NCI-H82 treated with DMSO at 0.1 percent for 48 hours (cell line): ENCODE results near the gene ZNF821.
"Not testable (repeated sequence)": the region's sequence is repeated elsewhere in the genome, so short reads cannot be mapped to it uniquely, and the experiment has no call there.

Source experiments
- DNase-seq: peaks from one replicate; lab custom pipeline; 2025; ENCODE audit not compliant: unreplicated experiment; lab: John Stamatoyannopoulos, UW

Gene ZNF821, protein sequence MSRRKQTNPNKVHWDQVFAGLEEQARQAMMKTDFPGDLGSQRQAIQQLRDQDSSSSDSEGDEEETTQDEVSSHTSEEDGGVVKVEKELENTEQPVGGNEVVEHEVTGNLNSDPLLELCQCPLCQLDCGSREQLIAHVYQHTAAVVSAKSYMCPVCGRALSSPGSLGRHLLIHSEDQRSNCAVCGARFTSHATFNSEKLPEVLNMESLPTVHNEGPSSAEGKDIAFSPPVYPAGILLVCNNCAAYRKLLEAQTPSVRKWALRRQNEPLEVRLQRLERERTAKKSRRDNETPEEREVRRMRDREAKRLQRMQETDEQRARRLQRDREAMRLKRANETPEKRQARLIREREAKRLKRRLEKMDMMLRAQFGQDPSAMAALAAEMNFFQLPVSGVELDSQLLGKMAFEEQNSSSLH

DNA sequence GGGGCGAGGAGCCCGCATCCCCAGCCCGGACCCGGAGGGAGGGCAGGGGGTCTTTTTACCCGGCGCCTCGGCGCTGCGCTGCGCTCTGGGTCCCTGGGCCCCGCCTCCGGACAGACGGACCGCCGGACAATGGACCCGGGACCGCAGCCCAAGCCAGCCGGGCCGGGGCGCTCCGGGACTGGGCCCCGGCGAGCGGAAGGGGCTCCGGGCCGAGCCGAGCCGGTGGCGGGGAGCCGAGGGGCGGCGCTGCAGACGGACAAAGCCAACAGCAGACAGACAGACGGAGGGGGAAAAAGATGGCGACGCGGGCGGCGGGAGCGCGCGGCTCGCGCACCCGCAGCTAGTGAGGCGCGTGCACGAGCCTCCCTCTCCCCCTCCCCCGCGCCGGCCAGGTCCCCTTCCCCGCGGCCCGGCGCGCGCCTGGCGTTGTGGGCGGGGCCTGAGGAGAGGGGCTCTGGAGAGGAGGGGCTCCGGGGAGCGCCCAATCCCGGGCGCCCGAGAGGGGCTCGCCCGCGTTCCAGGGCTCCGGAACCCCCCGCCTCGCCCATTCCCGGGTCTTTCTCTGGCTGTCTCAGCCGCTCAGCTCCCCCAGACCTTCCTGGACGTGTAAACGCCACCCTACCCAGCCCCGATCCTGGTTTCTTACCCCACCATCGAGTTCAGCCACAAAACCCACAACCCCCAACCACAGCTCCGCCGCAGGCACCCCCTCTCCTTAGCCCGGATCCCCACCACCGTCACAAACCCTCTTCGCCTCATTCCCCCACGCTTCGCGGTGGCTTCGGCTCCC is at the start of gene ZNF821:
TSS of gene ZNF821 (minus strand) at position 334 of the 790 bp plus-strand sequence. CDS start 4,236 bp downstream, outside the sequence.
- DNase-seq: peak; percentile 52

DNA sequence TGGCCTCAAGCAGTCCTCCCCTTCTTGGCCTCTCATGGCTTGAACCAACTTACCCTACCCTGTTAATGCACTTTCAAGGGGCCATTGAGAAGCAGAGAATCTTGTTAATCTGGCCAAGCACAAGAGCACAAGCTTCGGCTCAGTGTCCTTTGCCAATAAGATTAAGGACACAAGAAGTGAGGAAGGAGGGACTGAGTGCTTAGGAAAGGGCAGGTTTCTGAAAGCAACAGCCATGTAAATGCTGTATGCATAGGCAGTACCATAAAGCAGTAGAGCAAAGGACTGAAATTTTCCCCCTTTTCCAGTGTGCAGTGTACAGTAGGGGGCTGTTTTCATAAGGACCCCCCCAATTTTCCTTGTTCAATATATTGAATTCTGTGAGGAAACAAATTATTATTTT is 49.0 kb upstream of the ZNF821 start:
- DNase-seq: peak; percentile 30

DNA sequence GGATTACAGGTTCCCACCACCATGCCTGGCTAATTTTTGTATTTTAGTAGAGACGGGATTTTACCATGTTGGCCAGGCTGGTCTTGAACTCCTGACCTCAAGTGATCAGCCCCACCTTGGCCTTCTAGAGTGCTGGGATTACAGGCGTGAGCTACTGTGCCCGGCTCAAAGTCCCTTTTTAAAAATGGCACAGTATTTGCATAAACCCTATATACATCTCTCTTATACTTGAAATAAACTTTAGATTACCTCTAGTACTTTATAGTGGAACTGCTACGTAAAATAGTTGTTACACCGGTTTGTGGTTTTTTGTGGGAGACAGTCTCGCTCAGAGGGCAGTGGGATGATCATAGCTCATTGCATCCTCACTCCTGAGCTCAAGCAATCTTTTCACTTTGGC is 47.6 kb upstream of the ZNF821 start:
- DNase-seq: no peak

DNA sequence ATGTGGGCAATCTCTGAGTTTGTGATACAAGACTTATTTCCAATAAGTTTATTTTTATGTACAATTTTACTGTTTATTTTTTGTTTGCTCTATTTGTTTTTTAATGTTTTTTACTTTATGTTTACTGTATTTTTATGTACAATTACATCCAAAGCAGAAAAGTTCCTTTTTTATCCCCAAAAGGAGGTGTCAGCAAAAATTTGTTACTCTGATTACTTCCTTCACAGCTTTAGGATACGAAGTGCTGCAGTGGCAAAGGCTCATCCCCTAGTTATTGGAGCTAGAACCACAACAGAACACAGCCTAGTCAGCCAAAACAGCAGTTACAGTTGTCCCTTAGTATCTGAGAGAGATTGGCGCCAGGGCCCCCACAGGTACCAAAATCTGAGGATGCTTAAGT is 47.0 kb upstream of the ZNF821 start:
- DNase-seq: no peak

DNA sequence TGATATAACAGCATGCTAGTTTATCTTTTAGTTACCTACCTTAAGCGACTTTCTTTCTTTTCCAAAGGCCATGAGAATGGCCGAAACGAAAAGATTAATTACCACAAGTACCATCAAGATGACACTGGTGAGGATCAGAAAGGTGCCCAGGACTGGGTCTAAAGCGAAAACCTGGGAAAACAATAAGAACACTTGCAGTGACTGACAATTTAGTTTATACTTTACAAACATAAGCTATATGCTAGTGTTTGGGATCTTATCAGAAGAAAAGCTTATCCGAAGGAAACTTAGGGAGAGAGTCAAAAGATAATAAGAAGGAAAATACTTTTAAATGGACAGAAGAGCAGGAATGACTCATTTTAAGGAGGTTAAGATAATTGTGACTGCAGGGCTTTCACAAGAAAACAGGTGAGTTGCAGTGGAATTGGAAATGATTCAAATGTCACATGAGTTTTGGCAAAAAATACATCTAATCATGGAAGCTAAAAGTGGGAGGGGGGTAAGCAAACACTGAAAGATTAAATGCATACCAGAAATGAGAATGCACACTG is 46.1 kb upstream of the ZNF821 start:
- no peak for DNase-seq

DNA sequence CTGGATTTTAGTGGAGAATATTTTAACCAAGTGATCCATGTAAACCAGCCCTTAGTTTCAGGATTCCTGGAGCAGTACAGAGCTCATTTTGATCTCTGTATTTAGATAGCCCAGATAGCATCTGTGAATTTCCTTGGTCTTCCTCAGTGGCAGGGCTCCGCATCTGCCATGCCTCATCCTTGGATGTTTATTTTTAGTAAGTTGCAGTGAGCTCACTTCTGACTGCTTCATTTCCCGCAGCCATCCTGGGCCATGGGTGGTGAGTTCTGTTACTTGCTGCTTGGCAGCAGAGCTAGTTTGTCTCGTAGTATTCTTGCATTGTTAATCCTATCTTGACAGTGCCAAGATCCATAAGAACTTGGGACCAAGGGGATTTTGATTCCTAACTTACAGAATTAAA is 45.1 kb upstream of the ZNF821 start:
- no peak for DNase-seq

DNA sequence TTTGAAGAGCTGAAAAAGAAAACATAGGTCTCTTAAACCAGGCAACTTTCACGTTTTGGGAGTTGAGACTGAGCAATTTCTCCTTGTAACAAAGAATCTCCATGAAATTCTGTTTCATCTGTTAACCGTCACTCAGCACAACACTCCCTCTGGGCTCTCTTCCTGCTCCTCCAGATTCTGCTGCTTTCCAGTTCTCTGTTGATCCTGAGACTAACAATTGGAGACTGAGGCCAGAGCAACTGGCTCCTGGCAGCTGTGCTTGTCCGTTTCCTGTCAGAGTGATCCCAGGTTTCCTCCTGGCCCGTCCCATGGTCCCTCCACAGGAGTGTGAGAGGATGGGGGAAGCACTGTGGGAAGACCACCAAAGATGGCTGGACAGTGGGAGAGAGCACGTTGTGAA is 43.8 kb upstream of the ZNF821 start:
- no peak for DNase-seq

DNA sequence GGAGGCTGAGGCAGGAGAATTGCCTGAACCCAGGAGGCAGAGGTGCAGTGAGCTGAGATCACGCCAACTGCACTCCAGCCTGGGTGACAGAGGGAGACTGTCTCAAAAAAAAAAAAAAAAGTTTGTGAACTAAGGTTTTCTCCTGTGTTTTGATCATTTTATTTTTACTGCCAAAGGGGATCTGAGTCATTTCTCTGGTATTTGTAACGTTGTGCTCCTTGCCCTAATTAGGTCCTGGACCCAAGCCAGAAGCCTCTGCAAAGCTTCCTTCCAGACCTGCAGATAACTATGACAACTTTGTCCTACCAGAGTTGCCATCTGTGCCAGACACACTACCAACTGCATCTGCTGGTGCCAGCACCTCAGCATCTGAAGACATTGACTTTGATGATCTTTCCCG is 43.4 kb upstream of the ZNF821 start:
- no peak for DNase-seq

DNA sequence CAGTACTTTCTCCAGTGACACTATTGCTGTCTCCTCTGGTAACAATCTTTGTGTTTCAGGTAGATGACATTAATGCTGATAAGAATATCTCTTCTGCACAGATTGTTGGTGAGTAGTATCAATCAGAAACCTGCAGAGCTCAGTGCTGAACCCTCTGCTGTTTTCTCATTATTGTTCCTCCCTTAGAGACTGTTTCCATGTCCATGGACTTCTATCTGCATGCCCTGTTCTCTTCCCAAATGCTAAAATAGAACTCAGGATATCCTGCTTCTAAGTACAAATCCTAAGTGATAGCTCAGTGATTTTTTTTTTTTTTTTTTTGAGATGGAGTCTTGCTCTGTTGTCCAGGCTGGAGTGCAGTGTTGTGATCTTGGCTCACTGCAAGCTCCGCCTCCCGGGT is 40.7 kb upstream of the ZNF821 start:
- DNase-seq: no peak

DNA sequence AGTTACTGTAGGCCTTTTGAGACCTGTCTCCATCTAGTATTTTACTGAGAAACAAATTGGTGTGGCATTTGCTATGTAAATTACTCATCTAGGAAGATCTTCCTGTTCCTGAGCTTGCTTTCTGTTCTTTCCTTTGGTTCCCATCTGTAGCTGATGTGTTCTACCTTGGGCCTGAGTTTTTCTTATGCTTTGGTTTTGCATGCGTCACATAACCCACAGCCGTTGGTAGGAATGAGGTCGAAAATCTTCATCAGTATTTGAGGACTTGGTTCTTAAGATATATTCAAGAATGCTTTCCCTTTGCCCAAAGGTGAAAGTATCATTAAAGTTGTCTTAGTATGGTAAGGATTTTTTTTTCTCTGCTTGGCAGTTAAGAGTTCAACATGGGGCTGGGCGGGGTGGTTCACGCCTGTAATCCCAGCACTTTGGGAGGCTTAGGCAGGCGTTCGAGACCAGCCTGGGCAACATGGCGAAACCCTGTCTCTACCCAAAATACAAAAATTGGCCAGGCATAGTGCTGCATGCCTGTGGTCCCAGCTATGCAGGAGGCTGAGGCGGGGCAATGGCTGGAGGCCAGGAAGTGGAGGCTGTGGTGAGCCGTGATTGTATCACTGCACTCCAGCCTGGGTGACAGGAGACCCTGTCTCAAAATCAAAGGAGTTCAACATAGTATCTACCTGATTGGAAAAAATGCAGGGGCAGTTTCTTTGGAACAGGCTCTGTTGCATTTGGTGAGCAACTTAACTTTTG is 40.1 kb upstream of the ZNF821 start:
- DNase-seq: no peak

DNA sequence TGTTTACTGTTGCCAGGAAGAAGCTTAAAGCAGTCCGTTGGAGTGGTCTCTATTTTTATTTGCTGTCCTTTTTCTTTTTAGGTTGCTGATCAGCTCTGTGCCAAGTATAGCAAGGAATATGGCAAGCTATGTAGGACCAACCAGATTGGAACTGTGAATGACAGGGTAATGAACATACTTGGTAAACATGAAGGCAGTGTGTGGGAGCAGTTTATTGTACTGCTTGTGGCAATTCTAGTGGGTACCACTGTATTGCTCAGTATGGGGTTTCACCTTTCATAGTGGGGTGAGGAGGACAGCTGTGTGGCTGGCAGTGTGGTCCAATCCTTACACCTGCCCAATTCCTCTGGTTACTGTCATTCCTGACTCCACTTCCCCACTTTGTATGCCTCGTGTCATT is 36.7 kb upstream of the ZNF821 start:
- DNase-seq: no peak

DNA sequence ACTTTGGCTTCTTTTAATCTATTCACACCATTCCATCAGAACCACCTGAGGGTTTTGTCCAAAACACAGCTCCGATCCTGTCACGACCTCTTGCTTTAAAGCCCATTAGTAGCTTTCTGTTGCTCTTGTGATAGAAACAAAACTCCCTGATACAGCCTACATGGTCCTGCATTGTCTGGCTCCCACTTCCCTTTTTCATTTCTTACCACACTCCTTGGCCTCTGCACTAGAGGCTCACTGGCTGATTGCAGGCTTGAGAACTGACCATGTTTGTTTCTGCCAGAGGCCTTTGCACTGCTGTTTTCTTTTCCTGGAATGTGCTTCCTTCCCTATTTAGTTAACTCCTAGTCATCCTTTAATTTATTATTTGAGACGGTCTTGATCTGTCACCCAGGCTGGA is 35.1 kb upstream of the ZNF821 start:
- DNase-seq: no peak

DNA sequence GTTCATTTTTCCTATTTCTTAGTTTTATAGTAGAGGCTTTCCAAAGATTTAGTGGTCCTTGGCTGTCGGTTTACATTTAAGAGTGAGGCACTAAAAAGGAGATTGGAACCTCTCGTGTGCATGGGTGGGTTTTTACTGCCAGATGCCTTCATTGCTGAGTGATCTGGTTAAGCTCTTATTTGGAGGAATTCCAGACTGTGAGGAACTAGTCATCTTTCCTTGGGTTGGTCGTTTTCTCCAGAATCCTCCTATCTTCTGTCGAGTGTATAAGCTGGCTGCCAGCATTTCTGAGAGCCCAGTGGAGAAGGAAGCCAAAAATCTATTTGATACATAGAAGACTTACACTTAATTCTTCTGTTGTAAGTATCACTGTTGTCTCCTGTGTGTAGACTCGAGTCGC is 33.9 kb upstream of the ZNF821 start:
- no peak for DNase-seq

DNA sequence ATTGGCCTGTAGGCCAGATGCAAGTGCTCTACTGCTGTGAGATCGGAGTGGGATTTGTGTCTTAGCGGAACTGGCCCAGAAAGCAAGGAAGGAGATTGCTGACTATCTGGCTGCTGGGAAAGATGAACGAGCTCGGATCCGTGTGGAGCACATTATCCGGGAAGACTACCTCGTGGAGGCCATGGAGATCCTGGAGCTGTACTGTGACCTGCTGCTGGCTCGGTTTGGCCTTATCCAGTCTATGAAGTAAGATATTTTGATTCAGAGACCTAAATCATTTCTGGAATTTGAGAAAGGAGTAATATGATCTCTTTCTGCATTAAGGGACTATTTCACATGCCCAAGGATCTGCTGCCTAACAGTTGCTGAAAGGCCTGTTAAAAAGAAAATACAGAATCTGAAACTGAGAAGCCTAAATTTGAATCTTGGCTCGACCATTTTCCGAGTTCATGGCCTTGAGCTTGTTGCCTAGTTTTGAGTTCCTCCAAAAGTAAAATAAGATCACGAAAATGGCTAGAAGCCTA is 32.5 kb upstream of the ZNF821 start:
- no peak for DNase-seq

DNA sequence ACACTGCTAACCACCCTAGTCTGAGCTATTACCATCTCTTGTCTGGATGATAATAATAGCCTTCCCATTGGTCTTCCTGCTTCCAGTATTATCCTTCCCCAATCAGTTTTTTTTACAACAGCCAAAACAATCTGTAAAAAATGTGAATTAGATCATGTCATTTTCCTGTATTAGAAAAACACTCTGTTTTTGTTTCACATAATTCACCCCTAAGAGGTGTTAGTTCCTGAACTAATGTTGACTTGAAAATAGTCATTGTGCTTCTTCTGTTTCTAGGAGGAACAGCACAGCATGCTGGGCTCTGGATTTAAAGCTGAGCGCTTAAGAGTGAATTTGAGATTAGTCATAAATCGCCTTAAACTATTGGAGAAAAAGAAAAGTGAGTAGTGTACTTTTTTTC is 31.4 kb upstream of the ZNF821 start:
- DNase-seq: no peak

DNA sequence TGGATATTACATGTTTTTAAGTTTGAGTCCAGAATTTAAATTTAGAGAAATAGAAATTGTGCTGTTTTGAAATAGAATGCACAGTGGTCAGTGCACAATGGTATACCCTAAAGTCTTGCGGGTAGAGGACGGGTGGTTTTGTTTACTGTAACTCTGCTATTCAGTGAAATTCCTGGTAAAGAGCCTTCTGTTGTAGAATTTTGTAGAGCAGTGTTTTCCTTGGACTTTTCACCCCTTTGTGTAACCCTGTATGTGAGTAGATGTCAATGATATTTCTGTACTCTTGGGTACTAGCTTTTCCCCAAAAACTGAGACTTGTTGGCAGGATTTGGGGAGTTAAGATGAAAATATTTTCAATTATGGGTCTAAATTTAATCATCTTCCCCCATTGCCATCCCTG is 30.8 kb upstream of the ZNF821 start:
- no peak for DNase-seq

DNA sequence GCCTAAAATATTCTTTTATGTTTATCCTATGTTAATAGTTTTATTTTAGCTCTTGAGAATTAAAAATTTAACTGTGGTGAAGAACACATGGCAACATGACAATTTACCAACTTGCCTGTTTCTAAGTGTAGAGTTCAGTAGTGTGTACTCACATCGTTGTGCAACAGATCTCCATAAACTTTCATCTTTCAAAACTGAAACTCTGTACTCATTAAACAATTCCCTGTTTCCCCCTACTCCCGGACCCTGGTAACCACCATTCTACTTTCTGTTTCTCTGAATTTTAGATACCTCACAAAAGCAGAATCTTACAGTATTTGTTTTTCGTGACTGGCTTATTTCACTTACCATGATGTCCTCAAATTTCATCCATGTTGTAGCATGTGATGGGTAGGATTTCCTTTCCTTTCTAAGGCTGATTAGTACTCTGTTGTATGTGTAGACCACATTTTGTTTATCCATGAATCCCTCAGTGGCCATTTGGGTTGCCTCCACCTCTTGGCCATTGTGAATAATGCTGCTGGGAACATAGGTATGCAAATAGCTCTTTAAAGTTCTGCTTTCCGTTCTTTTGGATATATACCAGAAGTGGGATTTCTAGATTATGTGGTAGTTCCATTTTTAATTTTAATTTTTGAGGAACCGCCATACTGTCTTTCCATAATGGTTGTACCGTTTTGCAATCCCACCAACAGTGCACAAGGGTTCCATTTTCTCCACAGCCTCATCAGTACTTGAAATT is 28.7 kb upstream of the ZNF821 start:
- no peak for DNase-seq

DNA sequence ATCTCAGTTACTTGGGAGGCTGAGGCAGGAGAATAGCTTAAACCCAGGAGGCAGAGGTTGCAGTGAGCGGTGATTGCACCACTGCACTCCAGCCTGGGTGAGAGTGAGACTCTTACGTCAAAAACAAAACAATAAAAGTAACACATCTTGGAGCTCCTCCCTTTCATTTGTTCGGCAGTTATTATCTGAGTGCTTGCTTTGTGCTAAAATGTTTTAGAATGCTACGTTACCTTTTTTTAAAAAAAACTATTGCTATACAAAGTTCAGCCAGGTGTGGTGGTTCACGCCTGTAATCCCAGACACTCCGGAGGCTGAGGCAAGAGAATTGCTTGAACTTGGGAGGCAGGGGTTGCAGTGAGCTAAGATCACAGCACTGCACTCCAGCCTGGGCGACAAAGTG is 27.1 kb upstream of the ZNF821 start:
- no peak for DNase-seq

DNA sequence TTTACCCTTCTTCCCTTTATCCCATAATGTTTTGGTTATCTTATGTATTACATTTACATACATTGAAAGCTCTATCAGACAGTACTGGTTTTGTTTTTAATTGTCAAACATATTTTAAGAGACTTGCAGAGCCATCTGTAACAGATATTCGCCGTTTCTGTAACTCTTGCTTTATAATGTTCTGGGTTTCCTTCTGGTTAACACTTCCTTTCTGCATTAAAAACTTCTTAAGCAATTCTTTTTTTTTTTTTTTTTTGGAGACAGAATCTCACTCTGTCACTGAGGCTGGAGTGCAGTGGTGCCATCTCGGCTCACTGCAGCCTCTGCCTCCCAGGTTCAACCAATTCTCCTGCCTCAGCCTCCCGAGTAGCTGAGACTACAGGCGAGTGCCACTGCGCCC is 21.8 kb upstream of the ZNF821 start:
- not testable (repeated sequence) for DNase-seq

DNA sequence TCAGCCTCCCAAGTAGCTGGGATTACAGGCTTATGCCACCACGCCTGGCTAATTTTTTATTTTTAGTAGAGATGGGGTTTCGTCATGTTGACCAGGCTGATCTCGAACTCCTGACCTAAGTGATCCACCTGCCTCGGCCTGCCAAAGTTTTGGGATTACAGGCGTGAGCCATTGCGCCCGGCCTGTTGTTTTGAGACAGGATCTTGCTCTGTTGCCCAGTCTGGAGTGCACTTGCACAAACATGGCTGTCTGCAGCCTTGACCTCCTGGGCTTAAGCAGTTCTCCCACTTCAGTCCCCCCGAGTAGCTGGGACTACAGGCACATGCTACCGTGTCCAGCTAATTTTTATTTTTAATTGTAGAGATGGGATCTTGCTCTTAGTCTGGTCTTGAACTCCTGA is 20.3 kb upstream of the ZNF821 start:
- DNase-seq: no peak
